H9 (cell line): Measurements from ENCODE around the gene NINJ1. TPM values are rescaled to one million over a fixed set of nuclear protein-coding genes. Genes with fewer than 3 reads are reported as not detected.

Source experiments
- DNase-seq: peaks from one replicate; pipeline ENCODE4 v3.0.0-alpha.2; 2017
- H2AFZ ChIP-seq: one replicate; pipeline ENCODE4 v1.6.1; 2013; ENCODE audit warnings: mild to moderate bottlenecking, low read length, control low read depth, moderate library complexity
- H2AK5ac ChIP-seq: 2 replicates; pipeline ENCODE4 v1.6.1; 2013; ENCODE audit warnings: low read length, control low read depth, mixed read lengths; ENCODE audit not compliant: insufficient read length
- H2BK120ac ChIP-seq: one replicate; pipeline ENCODE4 v1.6.1; 2013; ENCODE audit warnings: low read depth, mild to moderate bottlenecking, low read length, control low read depth, inconsistent platforms; ENCODE audit not compliant: poor library complexity, severe bottlenecking
- H2BK12ac ChIP-seq: 2 replicates; pipeline ENCODE4 v1.6.1; 2013; ENCODE audit warnings: low read length, control low read depth, mixed read lengths, low read depth; ENCODE audit not compliant: insufficient read length
- H2BK15ac ChIP-seq: 2 replicates; pipeline ENCODE4 v1.6.1; 2013; ENCODE audit warnings: low read depth, low read length, control low read depth
- H2BK20ac ChIP-seq: one replicate; pipeline ENCODE4 v1.6.1; 2013; ENCODE audit warnings: low read depth, mild to moderate bottlenecking, low read length, control low read depth, inconsistent platforms; ENCODE audit not compliant: poor library complexity, severe bottlenecking
- H2BK5ac ChIP-seq: 2 replicates; pipeline ENCODE4 v1.6.1; 2013; ENCODE audit warnings: low read length, control low read depth, mixed read lengths; ENCODE audit not compliant: insufficient read length
- H3K14ac ChIP-seq: 2 replicates; pipeline ENCODE4 v1.6.1; 2013; ENCODE audit warnings: low read length, control low read depth; ENCODE audit not compliant: insufficient read depth
- H3K18ac ChIP-seq: 2 replicates; pipeline ENCODE4 v1.6.1; 2013; ENCODE audit warnings: low read depth, mild to moderate bottlenecking, mixed read lengths, low read length, control low read depth; ENCODE audit not compliant: insufficient read length
- H3K23ac ChIP-seq: 2 replicates; pipeline ENCODE4 v1.6.1; 2013; ENCODE audit warnings: low read length, control low read depth, mixed read lengths, low read depth; ENCODE audit not compliant: insufficient read length
- H3K23me2 ChIP-seq: 2 replicates; pipeline ENCODE4 v1.6.1; 2013; ENCODE audit warnings: low read depth, mild to moderate bottlenecking, mixed read lengths, low read length, control low read depth; ENCODE audit not compliant: insufficient read length, poor library complexity, severe bottlenecking
- H3K27ac ChIP-seq: 2 replicates; pipeline ENCODE4 v1.5.1; 2013; ENCODE audit warnings: low read length, control low read depth, mixed read lengths, low read depth; ENCODE audit not compliant: insufficient read length
- H3K27me3 ChIP-seq: 2 replicates; pipeline ENCODE4 v1.6.1; 2013; ENCODE audit warnings: low read length, control low read depth, inconsistent platforms; ENCODE audit not compliant: insufficient read depth
- H3K4ac ChIP-seq: 2 replicates; pipeline ENCODE4 v1.6.1; 2013; ENCODE audit warnings: low read depth, mild to moderate bottlenecking, control low read depth, inconsistent platforms, low read length, moderate library complexity
- H3K4me1 ChIP-seq: 2 replicates; pipeline ENCODE4 v1.6.1; 2013; ENCODE audit warnings: low read length, control low read depth, inconsistent platforms; ENCODE audit not compliant: insufficient read depth
- H3K4me2 ChIP-seq: 2 replicates; pipeline ENCODE4 v1.6.1; 2013; ENCODE audit warnings: low read length, control low read depth, mixed read lengths; ENCODE audit not compliant: insufficient read length, insufficient read depth
- H3K56ac ChIP-seq: 2 replicates; pipeline ENCODE4 v1.6.1; 2013; ENCODE audit warnings: low read depth, mild to moderate bottlenecking, mixed read lengths, low read length, control low read depth; ENCODE audit not compliant: insufficient read length
- H3K79me1 ChIP-seq: 2 replicates; pipeline ENCODE4 v1.6.1; 2013; ENCODE audit warnings: low read depth, mild to moderate bottlenecking, moderate library complexity, low read length, control low read depth, inconsistent platforms; ENCODE audit not compliant: insufficient read depth, poor library complexity, severe bottlenecking
- H3K79me2 ChIP-seq: 2 replicates; pipeline ENCODE4 v1.6.1; 2013; ENCODE audit warnings: low read length, control low read depth, inconsistent platforms; ENCODE audit not compliant: insufficient read depth
- H3K9ac ChIP-seq: 2 replicates; pipeline ENCODE4 v1.6.1; 2013; ENCODE audit warnings: low read length, control low read depth, mixed read lengths; ENCODE audit not compliant: insufficient read length; ENCODE audit errors: extremely low read depth
- H3K9me3 ChIP-seq: one replicate; pipeline ENCODE4 v1.6.1; 2013; ENCODE audit warnings: low read depth, low read length, inconsistent platforms; ENCODE audit not compliant: control insufficient read depth
- H3T11ph ChIP-seq: one replicate; pipeline ENCODE4 v1.6.1; 2013; ENCODE audit warnings: mild to moderate bottlenecking, low read length, control low read depth, inconsistent platforms
- H4K20me1 ChIP-seq: one replicate; pipeline ENCODE4 v1.6.1; 2013; ENCODE audit not compliant: control insufficient read depth, insufficient read length, insufficient read depth
- H4K5ac ChIP-seq: 2 replicates; pipeline ENCODE4 v1.6.1; 2013; ENCODE audit warnings: low read depth, mild to moderate bottlenecking, mixed read lengths, low read length, control low read depth; ENCODE audit not compliant: insufficient read length
- H4K8ac ChIP-seq: replicated peaks from 2 replicates; pipeline ENCODE4 v1.6.1; 2013; ENCODE audit warnings: low read length, control low read depth, mixed read lengths, low read depth; ENCODE audit not compliant: insufficient read length
- H4K91ac ChIP-seq: 2 replicates; pipeline ENCODE4 v1.6.1; 2013; ENCODE audit warnings: low read depth, mild to moderate bottlenecking, moderate library complexity, mixed read lengths, low read length, control low read depth; ENCODE audit not compliant: insufficient read length
- H3K27ac Mint-ChIP-seq, 3 experiments: 2 replicates in 2 of 3; 3 replicates in 1 of 3; pipeline ENCODE4 v1.8.0; 2020 to 2021; ENCODE audit warnings: mixed read lengths in 3 of 3, mild to moderate bottlenecking in 1 of 3, moderate library complexity in 1 of 3
- H3K27me3 Mint-ChIP-seq: 2 replicates; pipeline ENCODE4 v1.8.0; 2021; ENCODE audit warnings: low read depth, mild to moderate bottlenecking, moderate library complexity, mixed read lengths
- H3K36me3 Mint-ChIP-seq, 3 experiments: 2 replicates in 2 of 3; 3 replicates in 1 of 3; pipeline ENCODE4 v1.8.0; 2020 to 2021; ENCODE audit warnings: low read depth in 3 of 3, mixed read lengths in 3 of 3; ENCODE audit not compliant: insufficient read depth in 1 of 3
- H3K4me1 Mint-ChIP-seq, 2 experiments: 2 replicates each; pipeline ENCODE4 v1.8.0; 2020; ENCODE audit warnings: mixed read lengths in 2 of 2
- H3K4me3 Mint-ChIP-seq, 2 experiments: 2 replicates in 1 of 2; 3 replicates in 1 of 2; pipeline ENCODE4 v1.8.0; 2020 to 2021; ENCODE audit warnings: mild to moderate bottlenecking in 2 of 2, mixed read lengths in 2 of 2, moderate library complexity in 1 of 2
- H3K9me3 Mint-ChIP-seq, 2 experiments: 2 replicates in 1 of 2; 3 replicates in 1 of 2; pipeline ENCODE4 v1.8.0; 2020; ENCODE audit warnings: mild to moderate bottlenecking in 2 of 2, mixed read lengths in 2 of 2, moderate library complexity in 1 of 2
- CTCF ChIP-seq: fragments of 200-600 bp; sonication (generic); conservative IDR thresholded peaks from 3 replicates; pipeline ENCODE4 v1.8.0; 2021; ENCODE audit warnings: antibody characterized with exemption, mild to moderate bottlenecking
- WGBS: extraction: QIAGEN DNeasy Blood & Tissue Kit; methylation state at CpG from one replicate; pipeline ENCODE4 v1.1.7; 2013; ENCODE audit warnings: missing lambda C conversion rate, low lambda C conversion rate, mixed read lengths; ENCODE audit not compliant: insufficient read length; ENCODE audit errors: extremely low coverage; 5-methylcytosine and 5-hydroxymethylcytosine counted together
- total RNA-seq: library from RNA; stranded (reverse); gene quantifications from 2 replicates; pipeline ENCODE4 v1.2.1, GENCODE V29; 2021

NINJ1 gene
- total RNA-seq, 1 experiment from 2014 or later, result 28.9 TPM

- Mint-ChIP-seq H3K4me1 (0 out of 4 replicates have a peak, but pooled peaks cover 5 to 7% of the 10 kb centered on the region in 2 experiments), H3K27me3 (no peaks in the 10 kb centered on the region), H3K4me3 (no peak overlapping the region), H3K36me3 (peaks cover 11 to 17% (median 16%) of the 10 kb centered on the region in 3 experiments), H3K27ac (peak overlapping the region in 1 of 3 experiments; percentile 49; a peak in 1 of 7 replicates), H3K9me3 (peaks cover 6 to 9% of the 10 kb centered on the region in 2 experiments; a peak in 4 of 5 replicates)
- Histone ChIP-seq H3K79me1 (no peaks in the 10 kb centered on the region), H3K23me2 (no peaks in the 10 kb centered on the region), H4K91ac (no peak overlapping the region), H2BK120ac (no peak overlapping the region), H2BK5ac (no peak overlapping the region), H3K27me3 (no peaks in the 10 kb centered on the region), H4K8ac (no peak overlapping the region), H2BK15ac (no peak overlapping the region), H4K20me1 (no peaks in the 10 kb centered on the region), H2AFZ (no peak overlapping the region), H3T11ph (no peak overlapping the region), H3K27ac (no peak overlapping the region), H3K4me2 (no peak overlapping the region), H3K4ac (no peak overlapping the region), H3K56ac (no peak overlapping the region), H3K79me2 (no peaks in the 10 kb centered on the region), H3K9ac (no peak overlapping the region), H3K4me1 (no peaks in the 10 kb centered on the region), H2BK12ac (no peak overlapping the region), H3K23ac (no peak overlapping the region), H2BK20ac (no peak overlapping the region), H4K5ac (no peak overlapping the region), H3K18ac (no peak overlapping the region), H3K14ac (no peak overlapping the region; the same call in 1 of the 2 replicates), H2AK5ac (no peak overlapping the region), H3K9me3 (no peaks in the 10 kb centered on the region)
- no CpG with 5 or more reads among the region's 4 CpGs for WGBS
- TF ChIP-seq CTCF, result no peak
- DNase-seq, result no peak
Measured at GRCh38 chr9:93085676-93086075, 48.4 kb downstream of the NINJ1 start.
